PFSK-1 (cell line): ENCODE measurements around the gene SLIT3.

Experiments used
- POLR2AphosphoS5 ChIP-seq: IDR thresholded peaks from 2 replicates; pipeline ENCODE4 v1.6.1; 2012; ENCODE audit warnings: low read depth, mild to moderate bottlenecking, control low read depth, low read length, moderate library complexity
- SIN3A ChIP-seq: IDR thresholded peaks from 2 replicates; pipeline ENCODE4 v1.6.1; 2012; ENCODE audit warnings: mild to moderate bottlenecking, low read length, moderate library complexity, borderline replicate concordance; ENCODE audit not compliant: insufficient read depth
- TF ChIP-seq, protein P1 (sequence below), 2 experiments: IDR thresholded peaks; 2 replicates each; pipeline versions ENCODE4 v1.6.1 to v1.8.0; 2011 to 2012; ENCODE audit warnings: low read depth in 2 of 2, low read length in 2 of 2, control low read depth in 1 of 2, inconsistent platforms in 1 of 2, mild to moderate bottlenecking in 1 of 2, moderate library complexity in 1 of 2; ENCODE audit not compliant: insufficient read depth in 1 of 2

DNA sequence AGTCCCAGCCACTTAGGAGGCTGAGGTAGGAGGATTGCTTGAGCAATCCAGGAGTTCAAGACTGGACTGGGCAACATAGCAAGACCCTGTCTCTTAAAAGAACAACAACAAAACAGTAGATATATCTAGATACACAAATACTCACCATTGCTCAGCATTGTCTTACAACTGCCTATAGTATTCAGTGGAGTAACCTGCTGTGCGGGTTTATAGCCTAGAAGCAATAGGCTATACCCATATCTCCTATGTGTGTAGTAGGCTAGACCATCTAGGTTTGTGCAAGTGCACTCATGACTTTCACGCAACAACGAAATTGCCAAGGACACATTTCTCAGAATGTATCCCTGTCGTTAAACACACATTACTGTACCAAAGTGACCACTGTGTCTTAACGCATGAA, 44.7 kb downstream of the SLIT3 start:
- TF ChIP-seq, protein P1, sequence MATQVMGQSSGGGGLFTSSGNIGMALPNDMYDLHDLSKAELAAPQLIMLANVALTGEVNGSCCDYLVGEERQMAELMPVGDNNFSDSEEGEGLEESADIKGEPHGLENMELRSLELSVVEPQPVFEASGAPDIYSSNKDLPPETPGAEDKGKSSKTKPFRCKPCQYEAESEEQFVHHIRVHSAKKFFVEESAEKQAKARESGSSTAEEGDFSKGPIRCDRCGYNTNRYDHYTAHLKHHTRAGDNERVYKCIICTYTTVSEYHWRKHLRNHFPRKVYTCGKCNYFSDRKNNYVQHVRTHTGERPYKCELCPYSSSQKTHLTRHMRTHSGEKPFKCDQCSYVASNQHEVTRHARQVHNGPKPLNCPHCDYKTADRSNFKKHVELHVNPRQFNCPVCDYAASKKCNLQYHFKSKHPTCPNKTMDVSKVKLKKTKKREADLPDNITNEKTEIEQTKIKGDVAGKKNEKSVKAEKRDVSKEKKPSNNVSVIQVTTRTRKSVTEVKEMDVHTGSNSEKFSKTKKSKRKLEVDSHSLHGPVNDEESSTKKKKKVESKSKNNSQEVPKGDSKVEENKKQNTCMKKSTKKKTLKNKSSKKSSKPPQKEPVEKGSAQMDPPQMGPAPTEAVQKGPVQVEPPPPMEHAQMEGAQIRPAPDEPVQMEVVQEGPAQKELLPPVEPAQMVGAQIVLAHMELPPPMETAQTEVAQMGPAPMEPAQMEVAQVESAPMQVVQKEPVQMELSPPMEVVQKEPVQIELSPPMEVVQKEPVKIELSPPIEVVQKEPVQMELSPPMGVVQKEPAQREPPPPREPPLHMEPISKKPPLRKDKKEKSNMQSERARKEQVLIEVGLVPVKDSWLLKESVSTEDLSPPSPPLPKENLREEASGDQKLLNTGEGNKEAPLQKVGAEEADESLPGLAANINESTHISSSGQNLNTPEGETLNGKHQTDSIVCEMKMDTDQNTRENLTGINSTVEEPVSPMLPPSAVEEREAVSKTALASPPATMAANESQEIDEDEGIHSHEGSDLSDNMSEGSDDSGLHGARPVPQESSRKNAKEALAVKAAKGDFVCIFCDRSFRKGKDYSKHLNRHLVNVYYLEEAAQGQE (IDR thresholded peaks at IDR 0.05; ENCODE audit: insufficient read depth in 1 of 2, low read depth in 2 of 2, low read length in 2 of 2), result no peak
- TF ChIP-seq POLR2AphosphoS5 (no peak), SIN3A (no peak)
